NCI-H1694 (cell line): Measurements from ENCODE around the gene MRPL54.
"Not testable (repeated sequence)": the region's sequence is repeated elsewhere in the genome, so short reads cannot be mapped to it uniquely, and the experiment has no call there.

Experiments
- DNase-seq: peaks from one replicate; lab custom pipeline; 2025; lab: John Stamatoyannopoulos, UW

Gene MRPL54

GRCh38 chr19:3740431-3740830, 22.1 kb upstream of the MRPL54 start:
- no peak for DNase-seq

- DNase-seq = no peak
Observed at GRCh38 chr19:3743486-3743885, 19.0 kb upstream of the MRPL54 start.

GRCh38 chr19:3745363-3746045, 17.0 kb upstream of the MRPL54 start:
- DNase-seq = no peak

- no peak for DNase-seq
Observed at GRCh38 chr19:3746371-3747056, 16.0 kb upstream of the MRPL54 start.

- DNase-seq = no peak
Observed at GRCh38 chr19:3748965-3749364, 13.5 kb upstream of the MRPL54 start.

- DNase-seq = no peak
Observed at GRCh38 chr19:3750211-3750610, 12.3 kb upstream of the MRPL54 start.

- DNase-seq = no peak
Observed at GRCh38 chr19:3751236-3751635, 11.2 kb upstream of the MRPL54 start.

GRCh38 chr19:3752492-3752891, 10.0 kb upstream of the MRPL54 start:
- no peak for DNase-seq

- DNase-seq = no peak
Observed at GRCh38 chr19:3753631-3754410, 8.7 kb upstream of the MRPL54 start.

GRCh38 chr19:3757705-3758104, 4.8 kb upstream of the MRPL54 start:
- not testable (repeated sequence) for DNase-seq

- DNase-seq = not testable (repeated sequence)
Observed at GRCh38 chr19:3758297-3758696, 4.2 kb upstream of the MRPL54 start.

- DNase-seq = no peak
Observed at GRCh38 chr19:3759482-3760254, 2.8 kb upstream of the MRPL54 start.

GRCh38 chr19:3760871-3761361, 1.6 kb upstream of the MRPL54 start:
- DNase-seq = no peak

- peak; percentile 75 for DNase-seq
Observed at GRCh38 chr19:3761382-3762129, 926 bp upstream of the MRPL54 start, which contains the start of gene APBA3. Gene APBA3, minus strand, starts transcription at chr19:3761692. Its CDS starts 1,428 bp downstream, at chr19:3760264.

GRCh38 chr19:3762130-3762473, 380 bp upstream of the MRPL54 start:
- no peak for DNase-seq

GRCh38 chr19:3765121-3765520, 2.6 kb downstream of the MRPL54 start:
- DNase-seq = no peak

GRCh38 chr19:3765757-3766156, 3.3 kb downstream of the MRPL54 start:
- not testable (repeated sequence) for DNase-seq

- no peak for DNase-seq
Observed at GRCh38 chr19:3766520-3766919, 4.0 kb downstream of the MRPL54 start.

- no peak for DNase-seq
Observed at GRCh38 chr19:3767050-3767449, 4.6 kb downstream of the MRPL54 start.

- DNase-seq = no peak
Observed at GRCh38 chr19:3768015-3768747, 5.7 kb downstream of the MRPL54 start.

GRCh38 chr19:3768748-3769099, 6.2 kb downstream of the MRPL54 start:
- no peak for DNase-seq
